Limb (tissue), 2 donors: ENCODE results near the gene MPIG6B.
A peak's percentile ranks its signal among the peaks of the same experiment; 100 is the strongest.

Source experiments
- DNase-seq, 2 donors: peaks; one replicate each; pipeline ENCODE4 v3.0.0-alpha.2; 2016; ENCODE audit errors: extremely low spot score in 2 of 2

Gene MPIG6B

GRCh38 chr6:31736768-31737314 is 13.7 kb downstream of the MPIG6B start:
- DNase-seq = no peak

- peak; percentile 10 to 55 for DNase-seq
These were observed 14.3 kb downstream of the MPIG6B start for GRCh38 chr6:31737315-31737990.

- peak; percentile 58 to 65 for DNase-seq
These were observed 15.1 kb downstream of the MPIG6B start for GRCh38 chr6:31737991-31738979.

- peak; percentile 98 to 100 for DNase-seq
These were observed 16.6 kb downstream of the MPIG6B start, which contains the start of gene MSH5 for GRCh38 chr6:31739639-31740396. MSH5 (plus strand) TSS chr6:31740005; CDS start chr6:31740467, 462 bp downstream.

- DNase-seq = no peak
These were observed 17.4 kb downstream of the MPIG6B start for GRCh38 chr6:31740397-31741223.

- no peak for DNase-seq
These were observed 18.6 kb downstream of the MPIG6B start for GRCh38 chr6:31741815-31742214.

GRCh38 chr6:31742894-31743293 is 19.7 kb downstream of the MPIG6B start:
- no peak for DNase-seq

- no peak for DNase-seq
These were observed 21.2 kb downstream of the MPIG6B start for GRCh38 chr6:31744422-31744821.

- DNase-seq = no peak
These were observed 26.3 kb downstream of the MPIG6B start for GRCh38 chr6:31749301-31750036.

GRCh38 chr6:31750411-31751022 is 27.3 kb downstream of the MPIG6B start:
- no peak for DNase-seq

- no peak for DNase-seq
These were observed 29.7 kb downstream of the MPIG6B start for GRCh38 chr6:31752739-31753319.

- DNase-seq = no peak
These were observed 35.1 kb downstream of the MPIG6B start for GRCh38 chr6:31758281-31758680.

GRCh38 chr6:31760790-31761189 is 37.6 kb downstream of the MPIG6B start:
- DNase-seq = no peak

- no peak for DNase-seq
These were observed 38.2 kb downstream of the MPIG6B start for GRCh38 chr6:31761343-31761742.

GRCh38 chr6:31762356-31762755 is 39.2 kb downstream of the MPIG6B start, which contains the start of gene SAPCD1:
SAPCD1 (plus strand) TSS chr6:31762656; CDS start chr6:31763055, 399 bp downstream.
- no peak for DNase-seq

GRCh38 chr6:31762878-31763618 is 39.9 kb downstream of the MPIG6B start:
- DNase-seq = no peak

GRCh38 chr6:31763619-31763940 is 40.4 kb downstream of the MPIG6B start:
- DNase-seq = peak in 1 of 2 donors; percentile 33

- no peak for DNase-seq
These were observed 41.0 kb downstream of the MPIG6B start for GRCh38 chr6:31764198-31764597.
